Trophoblast cell (in vitro differentiated cells and primary cell): Measurements from ENCODE around the gene KAT6B.

ENCODE experiments used
- DNase-seq, 2 donors: peaks; one replicate each; pipeline ENCODE4 v3.0.0-alpha.2; 2016
- H2AFZ ChIP-seq: 2 replicates; pipeline ENCODE4 v1.6.1; 2013; ENCODE audit warnings: low read length, moderate library complexity, mild to moderate bottlenecking; ENCODE audit not compliant: insufficient read depth, poor library complexity
- H2AK5ac ChIP-seq: 2 replicates; pipeline ENCODE4 v1.6.1; 2013; ENCODE audit warnings: mild to moderate bottlenecking, low read length
- H2BK120ac ChIP-seq: 2 replicates; pipeline ENCODE4 v1.6.1; 2013; ENCODE audit warnings: low read length, mild to moderate bottlenecking, moderate library complexity; ENCODE audit not compliant: insufficient read depth, poor library complexity
- H2BK12ac ChIP-seq: 2 replicates; pipeline ENCODE4 v1.6.1; 2013; ENCODE audit warnings: mild to moderate bottlenecking, low read length, moderate library complexity
- H2BK5ac ChIP-seq: 2 replicates; pipeline ENCODE4 v1.6.1; 2013; ENCODE audit warnings: low read length, low read depth, moderate library complexity, mild to moderate bottlenecking; ENCODE audit not compliant: poor library complexity
- H3K14ac ChIP-seq: 2 replicates; pipeline ENCODE4 v1.6.1; 2013; ENCODE audit warnings: mild to moderate bottlenecking, low read length
- H3K18ac ChIP-seq: 2 replicates; pipeline ENCODE4 v1.6.1; 2013; ENCODE audit warnings: mild to moderate bottlenecking, low read length
- H3K23ac ChIP-seq: 2 replicates; pipeline ENCODE4 v1.6.1; 2013; ENCODE audit warnings: low read length
- H3K27ac ChIP-seq: 2 replicates; pipeline ENCODE4 v1.5.1; 2013; ENCODE audit warnings: low read depth, mild to moderate bottlenecking, inconsistent platforms, low read length, moderate library complexity
- H3K27me3 ChIP-seq: 2 replicates; pipeline ENCODE4 v1.6.1; 2013; ENCODE audit warnings: inconsistent platforms, mild to moderate bottlenecking, low read length, moderate library complexity; ENCODE audit not compliant: insufficient read depth
- H3K36me3 ChIP-seq, 2 experiments: 1 replicate in 1 of 2; 2 replicates in 1 of 2; pipeline ENCODE4 v1.6.1; 2013; ENCODE audit warnings: low read length in 2 of 2, mild to moderate bottlenecking in 2 of 2, moderate library complexity in 1 of 2; ENCODE audit not compliant: insufficient read depth in 2 of 2, control insufficient read depth in 1 of 2
- H3K4ac ChIP-seq: 2 replicates; pipeline ENCODE4 v1.6.1; 2013; ENCODE audit warnings: low read depth, mild to moderate bottlenecking, low read length, moderate library complexity
- H3K4me1 ChIP-seq, 2 experiments: 1 replicate in 1 of 2; 2 replicates in 1 of 2; pipeline ENCODE4 v1.6.1; 2013; ENCODE audit warnings: low read length in 2 of 2, mild to moderate bottlenecking in 2 of 2, moderate library complexity in 1 of 2; ENCODE audit not compliant: insufficient read depth in 2 of 2, control insufficient read depth in 1 of 2
- H3K4me2 ChIP-seq: 2 replicates; pipeline ENCODE4 v1.6.1; 2013; ENCODE audit warnings: inconsistent platforms, mild to moderate bottlenecking, low read length, moderate library complexity
- H3K4me3 ChIP-seq: 2 replicates; pipeline ENCODE4 v1.5.1; 2013; ENCODE audit warnings: mild to moderate bottlenecking, low read depth, low read length, inconsistent platforms
- H3K79me1 ChIP-seq: one replicate; pipeline ENCODE4 v1.6.1; 2013; ENCODE audit warnings: low read length
- H3K79me2 ChIP-seq: 2 replicates; pipeline ENCODE4 v1.6.1; 2013; ENCODE audit warnings: low read length, mild to moderate bottlenecking; ENCODE audit not compliant: control insufficient read depth, insufficient read depth, poor library complexity
- H3K9ac ChIP-seq: 2 replicates; pipeline ENCODE4 v1.6.1; 2013; ENCODE audit warnings: mild to moderate bottlenecking, low read length
- H3K9me3 ChIP-seq: 2 replicates; pipeline ENCODE4 v1.6.1; 2013; ENCODE audit warnings: low read depth, mild to moderate bottlenecking, control low read depth, inconsistent platforms, low read length; ENCODE audit not compliant: insufficient read depth
- H4K12ac ChIP-seq: 2 replicates; pipeline ENCODE4 v1.6.1; 2013; ENCODE audit warnings: low read depth, mild to moderate bottlenecking, low read length, moderate library complexity
- H4K8ac ChIP-seq: 2 replicates; pipeline ENCODE4 v1.6.1; 2013; ENCODE audit warnings: low read depth, mild to moderate bottlenecking, low read length, moderate library complexity
- H4K91ac ChIP-seq: one replicate; pipeline ENCODE4 v1.6.1; 2013; ENCODE audit warnings: low read depth, mild to moderate bottlenecking, low read length, moderate library complexity
- WGBS: extraction: QIAGEN DNeasy Blood & Tissue Kit; methylation state at CpG from one replicate; pipeline ENCODE4 v1.1.7; 2013; ENCODE audit warnings: missing lambda C conversion rate; ENCODE audit not compliant: insufficient read length, insufficient coverage; ENCODE audit errors: extremely low coverage; 5-methylcytosine and 5-hydroxymethylcytosine counted together

KAT6B gene

GRCh38 chr10:74898201-74898976 is 72.0 kb downstream of the KAT6B start:
- WGBS: no CpG with 5 or more reads among the region's 4 CpGs
- H2BK5ac ChIP-seq: no peak overlapping the region
- no peaks in the 10 kb centered on the region for H3K79me2 ChIP-seq
- no peaks in the 10 kb centered on the region for H3K9me3 ChIP-seq
- H3K9ac ChIP-seq: no peak overlapping the region
- no peak for DNase-seq
- no peak overlapping the region for H3K23ac ChIP-seq
- no peaks in the 10 kb centered on the region for H3K4me1 ChIP-seq
- no peak overlapping the region for H3K4me3 ChIP-seq
- no peak overlapping the region for H2AK5ac ChIP-seq
- H3K27ac ChIP-seq: no peak overlapping the region
- H3K79me1 ChIP-seq: no peaks in the 10 kb centered on the region
- no peak overlapping the region for H4K91ac ChIP-seq
- H4K8ac ChIP-seq: no peak overlapping the region
- H3K4ac ChIP-seq: no peak overlapping the region
- H3K14ac ChIP-seq: no peak overlapping the region
- H3K27me3 ChIP-seq: no peaks in the 10 kb centered on the region
- H3K4me2 ChIP-seq: no peak overlapping the region
- no peak overlapping the region for H2BK120ac ChIP-seq
- no peak overlapping the region for H2AFZ ChIP-seq
- H3K18ac ChIP-seq: no peak overlapping the region
- no peak overlapping the region for H2BK12ac ChIP-seq
- H3K36me3 ChIP-seq: peaks cover 0 to 2% of the 10 kb centered on the region in 2 experiments
- no peak overlapping the region for H4K12ac ChIP-seq

DNA sequence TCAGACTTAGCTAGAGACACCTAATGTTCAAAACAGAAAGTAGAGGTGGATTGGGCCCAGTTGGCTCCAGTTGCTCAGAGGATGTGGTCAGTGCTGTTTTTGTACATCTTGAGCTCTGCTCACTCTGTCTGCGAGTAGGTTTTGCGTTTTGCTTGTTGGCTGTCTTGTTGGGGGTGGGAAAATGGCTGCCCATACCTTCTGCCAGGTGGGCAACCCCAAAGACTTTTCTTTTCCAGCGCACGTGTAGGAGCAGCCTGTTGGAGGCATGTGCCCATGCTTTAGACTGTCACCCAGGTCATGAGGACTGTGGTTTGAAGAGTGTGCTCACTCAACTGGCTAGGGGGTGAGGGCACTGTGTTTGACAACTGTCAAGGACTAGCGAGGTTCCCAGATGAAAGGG is 73.9 kb downstream of the KAT6B start:
- no peaks in the 10 kb centered on the region for H3K27me3 ChIP-seq
- no CpG with 5 or more reads among the region's 5 CpGs for WGBS
- H3K79me2 ChIP-seq: no peaks in the 10 kb centered on the region

GRCh38 chr10:74901301-74901700 is 74.9 kb downstream of the KAT6B start:
- Histone ChIP-seq H3K79me2 (no peaks in the 10 kb centered on the region), H3K4me1 (no peaks in the 10 kb centered on the region), H3K9me3 (no peaks in the 10 kb centered on the region), H3K9ac (no peak overlapping the region), H2BK5ac (no peak overlapping the region), H4K91ac (no peak overlapping the region), H3K79me1 (no peaks in the 10 kb centered on the region), H3K14ac (no peak overlapping the region), H3K4ac (no peak overlapping the region), H2AFZ (no peak overlapping the region), H3K4me2 (no peak overlapping the region), H3K23ac (no peak overlapping the region), H2BK120ac (no peak overlapping the region), H2BK12ac (no peak overlapping the region), H3K27me3 (no peaks in the 10 kb centered on the region), H4K12ac (no peak overlapping the region), H3K18ac (no peak overlapping the region), H3K27ac (no peak overlapping the region), H4K8ac (no peak overlapping the region), H2AK5ac (no peak overlapping the region), H3K4me3 (no peak overlapping the region), H3K36me3 (peaks cover 0 to 2% of the 10 kb centered on the region in 2 experiments)
- no CpG with 5 or more reads among the region's 2 CpGs for WGBS
- no peak for DNase-seq

More for the DNA sequence above, 73.9 kb downstream of the KAT6B start:
- Histone ChIP-seq H2BK120ac (no peak overlapping the region), H4K8ac (no peak overlapping the region), H3K4me1 (no peaks in the 10 kb centered on the region), H3K9ac (no peak overlapping the region), H3K79me1 (no peaks in the 10 kb centered on the region), H2AK5ac (no peak overlapping the region), H3K4me3 (no peak overlapping the region), H4K91ac (no peak overlapping the region), H3K27ac (no peak overlapping the region), H2AFZ (no peak overlapping the region), H3K23ac (no peak overlapping the region), H3K4ac (no peak overlapping the region), H4K12ac (no peak overlapping the region), H3K4me2 (no peak overlapping the region), H2BK12ac (no peak overlapping the region), H2BK5ac (no peak overlapping the region), H3K18ac (no peak overlapping the region), H3K14ac (no peak overlapping the region), H3K9me3 (no peaks in the 10 kb centered on the region), H3K36me3 (peaks cover 0 to 2% of the 10 kb centered on the region in 2 experiments)
- no peak for DNase-seq

DNA sequence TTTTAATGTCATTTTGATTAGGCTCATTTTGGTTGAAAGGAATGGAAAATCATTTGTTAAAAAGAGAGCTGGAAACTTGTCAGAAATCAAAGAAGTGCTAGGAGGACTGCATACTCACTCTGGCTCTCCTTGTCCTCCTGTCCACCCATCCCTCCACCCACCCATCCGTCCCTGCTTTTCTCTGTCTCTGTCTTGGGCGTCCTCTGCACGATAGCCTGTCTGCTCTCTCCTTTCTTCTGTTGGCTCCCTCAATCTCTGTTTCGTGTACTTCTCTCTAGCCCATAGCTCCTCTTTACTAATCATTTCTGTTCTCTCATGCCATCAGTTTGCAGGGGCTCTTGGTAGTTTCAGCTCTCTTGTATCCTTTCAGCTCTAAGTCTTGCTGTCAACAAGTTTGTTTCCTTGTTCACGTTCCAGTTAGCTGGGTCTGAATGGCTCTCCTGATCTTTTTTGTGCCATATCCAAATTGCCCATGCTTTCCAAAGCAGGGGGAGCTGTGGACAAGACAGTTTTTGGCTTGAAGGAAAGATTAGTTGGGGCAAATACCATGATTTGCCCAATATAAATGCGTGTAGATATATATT is 75.6 kb downstream of the KAT6B start:
- Histone ChIP-seq H3K18ac (no peak overlapping the region), H2AFZ (no peak overlapping the region), H3K27ac (no peak overlapping the region), H4K8ac (no peak overlapping the region), H3K4ac (no peak overlapping the region), H4K91ac (no peak overlapping the region), H2BK5ac (no peak overlapping the region), H4K12ac (no peak overlapping the region), H2AK5ac (no peak overlapping the region), H3K23ac (no peak overlapping the region), H3K9ac (no peak overlapping the region), H3K14ac (no peak overlapping the region), H3K4me3 (no peak overlapping the region), H2BK120ac (no peak overlapping the region), H3K4me1 (no peaks in the 10 kb centered on the region), H3K4me2 (no peak overlapping the region), H3K9me3 (no peaks in the 10 kb centered on the region), H3K79me2 (no peaks in the 10 kb centered on the region), H3K36me3 (peaks cover 0 to 2% of the 10 kb centered on the region in 2 experiments), H3K79me1 (no peaks in the 10 kb centered on the region), H2BK12ac (no peak overlapping the region), H3K27me3 (no peaks in the 10 kb centered on the region)
- no peak for DNase-seq
- no CpG with 5 or more reads among the region's 6 CpGs for WGBS
